GM21723 (cell line): Measurements from ENCODE around the gene HTR5A.

Source experiments
- ATAC-seq: cut with Tn5 transposase; IDR thresholded peaks from one replicate; pipeline ENCODE4 v1.9.1; 2021; ENCODE audit warnings: mild to moderate bottlenecking, moderate library complexity; ENCODE audit not compliant: unreplicated experiment

Gene HTR5A

GRCh38 chr7:155136619-155137243 is 66.6 kb downstream of the HTR5A start:
- no peak for ATAC-seq
